ENCODE measurements around the gene F7.

GRCh38 chr13:113091211-113091771 is 14.3 kb upstream of the F7 start:
- TF ChIP-seq ATF3 (IDR thresholded peaks at IDR 0.05) (no peak), ATF3 (CRISPR knock-in tag; conservative IDR thresholded peaks at IDR 0.05) (no peak), CTCF (IDR thresholded peaks at IDR 0.05 in 2 of 3, conservative IDR thresholded peaks at IDR 0.05 in 1 of 3; ENCODE audit: insufficient read depth in 2 of 3, low read depth in 1 of 3, low read length in 3 of 3) (no peak), EP300 (IDR thresholded peaks at IDR 0.05; ENCODE audit: low read length) (no peak), POLR2A (conservative IDR thresholded peaks at IDR 0.05) (no peak), EZH2 (IDR thresholded peaks at IDR 0.05; ENCODE audit: borderline replicate concordance, low read depth, low read length) (no peak), NFYB (IDR thresholded peaks at IDR 0.05; ENCODE audit: extremely low read depth, insufficient read length) (no peak), NR3C1 (CRISPR knock-in tag; IDR thresholded peaks at IDR 0.05) (no peak), CBFB (CRISPR knock-in tag; IDR thresholded peaks at IDR 0.05) (no peak), NRF1 (conservative IDR thresholded peaks at IDR 0.05 in 1 of 2, IDR thresholded peaks at IDR 0.05 in 1 of 2) (no peak), FOS (IDR thresholded peaks at IDR 0.05; ENCODE audit: extremely low read depth, insufficient read length) (no peak), TFAP4 (CRISPR knock-in tag; IDR thresholded peaks at IDR 0.05; ENCODE audit: borderline replicate concordance) (no peak)
